Mammary epithelial cell (primary cell): ENCODE data around the gene SDC3.

Experiments
- EZH2 ChIP-seq: IDR thresholded peaks from 2 replicates; pipeline ENCODE4 v1.6.1; 2012; ENCODE audit warnings: low read length, inconsistent platforms, borderline replicate concordance
- TF ChIP-seq, protein P1 (sequence below), 2 donors: IDR thresholded peaks in 1 of 2; conservative IDR thresholded peaks in 1 of 2; 2 replicates each; pipeline ENCODE4 v1.5.1; 2011 to 2012; ENCODE audit warnings: inconsistent platforms in 2 of 2, low read length in 2 of 2, mild to moderate bottlenecking in 2 of 2, control low read depth in 1 of 2, low read depth in 1 of 2; ENCODE audit not compliant: insufficient read depth in 1 of 2; ENCODE audit errors: extremely low read depth in 1 of 2

DNA sequence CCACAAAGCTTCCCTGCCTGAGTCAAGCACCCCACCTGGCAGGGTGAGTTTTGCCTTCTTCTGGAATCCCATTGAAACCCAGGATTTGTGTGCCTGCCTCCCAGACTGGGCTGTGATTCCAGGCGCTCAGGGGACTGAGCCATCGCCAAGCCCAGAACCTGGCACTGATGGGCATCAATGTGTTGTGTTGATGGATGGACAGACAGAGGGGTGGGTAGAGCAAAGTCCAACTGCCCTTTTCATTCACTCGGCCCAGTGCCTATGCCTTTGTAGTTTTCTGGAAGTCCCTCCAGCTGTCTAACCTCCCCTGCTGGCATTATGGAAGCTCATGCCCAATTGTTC lies 85.0 kb downstream of the SDC3 start:
- TF ChIP-seq, protein P1, sequence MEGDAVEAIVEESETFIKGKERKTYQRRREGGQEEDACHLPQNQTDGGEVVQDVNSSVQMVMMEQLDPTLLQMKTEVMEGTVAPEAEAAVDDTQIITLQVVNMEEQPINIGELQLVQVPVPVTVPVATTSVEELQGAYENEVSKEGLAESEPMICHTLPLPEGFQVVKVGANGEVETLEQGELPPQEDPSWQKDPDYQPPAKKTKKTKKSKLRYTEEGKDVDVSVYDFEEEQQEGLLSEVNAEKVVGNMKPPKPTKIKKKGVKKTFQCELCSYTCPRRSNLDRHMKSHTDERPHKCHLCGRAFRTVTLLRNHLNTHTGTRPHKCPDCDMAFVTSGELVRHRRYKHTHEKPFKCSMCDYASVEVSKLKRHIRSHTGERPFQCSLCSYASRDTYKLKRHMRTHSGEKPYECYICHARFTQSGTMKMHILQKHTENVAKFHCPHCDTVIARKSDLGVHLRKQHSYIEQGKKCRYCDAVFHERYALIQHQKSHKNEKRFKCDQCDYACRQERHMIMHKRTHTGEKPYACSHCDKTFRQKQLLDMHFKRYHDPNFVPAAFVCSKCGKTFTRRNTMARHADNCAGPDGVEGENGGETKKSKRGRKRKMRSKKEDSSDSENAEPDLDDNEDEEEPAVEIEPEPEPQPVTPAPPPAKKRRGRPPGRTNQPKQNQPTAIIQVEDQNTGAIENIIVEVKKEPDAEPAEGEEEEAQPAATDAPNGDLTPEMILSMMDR (conservative IDR thresholded peaks at IDR 0.05 in 1 of 2, IDR thresholded peaks at IDR 0.05 in 1 of 2; ENCODE audit: extremely low read depth in 1 of 2, insufficient read depth in 1 of 2, low read depth in 1 of 2, low read length in 2 of 2) = no peak
- TF ChIP-seq EZH2 = no peak
